HCT116 (cell line): ENCODE data around the gene CFAP410.

Experiments used
- CEBPB ChIP-seq: IDR thresholded peaks from 2 replicates; pipeline ENCODE4 v1.6.1; 2012; ENCODE audit warnings: low read depth
- EGR1 ChIP-seq: IDR thresholded peaks from 2 replicates; pipeline ENCODE4 v1.6.1; 2012; ENCODE audit warnings: low read depth
- EZH2phosphoT487 ChIP-seq: fragments of 200-600 bp; IDR thresholded peaks from 2 replicates; pipeline ENCODE4 v1.6.1; 2018; ENCODE audit warnings: antibody characterized with exemption, borderline replicate concordance
- POLR2A ChIP-seq: IDR thresholded peaks from 2 replicates; pipeline ENCODE4 v1.7.0; 2011; ENCODE audit warnings: borderline replicate concordance; ENCODE audit not compliant: insufficient read depth, insufficient read length; ENCODE audit errors: extremely low read depth
- POLR2AphosphoS5 ChIP-seq: IDR thresholded peaks from 2 replicates; pipeline ENCODE4 v1.6.1; 2011; ENCODE audit warnings: mild to moderate bottlenecking, low read depth, low read length, moderate library complexity
- RAD21 ChIP-seq: IDR thresholded peaks from 2 replicates; pipeline ENCODE4 v1.6.1; 2012; ENCODE audit warnings: low read depth, mild to moderate bottlenecking
- TCF7L2 ChIP-seq: IDR thresholded peaks from 2 replicates; pipeline ENCODE4 v1.7.0; 2011; ENCODE audit warnings: borderline replicate concordance, inconsistent platforms; ENCODE audit not compliant: insufficient read depth, insufficient read length; ENCODE audit errors: extremely low read depth
- YY1 ChIP-seq: IDR thresholded peaks from 2 replicates; pipeline ENCODE4 v1.6.1; 2011; ENCODE audit warnings: low read length, low read depth, moderate library complexity, mild to moderate bottlenecking; ENCODE audit not compliant: insufficient replicate concordance; ENCODE audit errors: extremely low read depth
- ZBTB33 ChIP-seq: IDR thresholded peaks from 2 replicates; pipeline ENCODE4 v1.6.1; 2011; ENCODE audit warnings: mild to moderate bottlenecking, low read length, moderate library complexity; ENCODE audit not compliant: insufficient replicate concordance; ENCODE audit errors: extremely low read depth
- ZFX ChIP-seq: fragments of 450-650 bp; IDR thresholded peaks from 2 replicates; pipeline ENCODE4 v1.6.1; 2017
- TF ChIP-seq, protein P1 (sequence below), 3 experiments: fragments of 200-600 bp in 1 of 3; sonication (generic) in 1 of 3; IDR thresholded peaks in 2 of 3; conservative IDR thresholded peaks in 1 of 3; 2 replicates each; pipeline ENCODE4 v1.5.1; 2012 to 2017; ENCODE audit warnings: low read depth in 2 of 3, low read length in 2 of 3, antibody characterized with exemption in 1 of 3, borderline replicate concordance in 1 of 3, control low read depth in 1 of 3, mild to moderate bottlenecking in 1 of 3, mixed read lengths in 1 of 3, mixed run types in 1 of 3, moderate library complexity in 1 of 3; ENCODE audit not compliant: insufficient read depth in 1 of 3
- TF ChIP-seq, protein P2 (sequence below): IDR thresholded peaks from 2 replicates; pipeline ENCODE4 v1.6.1; 2012
- TF ChIP-seq, protein P3 (sequence below): IDR thresholded peaks from 2 replicates; pipeline ENCODE4 v1.6.1; 2012; ENCODE audit warnings: low read depth

DNA sequence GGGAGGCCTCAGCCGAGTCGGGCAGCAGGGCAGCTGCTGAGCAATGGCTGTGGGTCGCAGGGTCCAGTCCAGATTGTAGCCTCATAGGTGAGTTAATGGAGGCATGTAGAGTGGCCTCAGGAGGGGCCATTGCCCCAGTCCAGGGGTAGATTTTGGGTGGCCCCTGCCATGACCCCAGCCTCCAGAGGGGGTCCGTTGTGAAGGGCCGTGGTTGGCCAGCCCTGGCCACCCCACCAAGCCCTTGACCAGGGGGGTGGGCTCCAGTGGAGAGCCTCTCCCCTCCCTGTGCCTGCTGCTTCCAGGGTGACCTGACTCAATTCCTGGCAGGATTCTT lies 40.3 kb upstream of the CFAP410 start:
- no peak for TF ChIP-seq ZFX
- TF ChIP-seq, protein P1, sequence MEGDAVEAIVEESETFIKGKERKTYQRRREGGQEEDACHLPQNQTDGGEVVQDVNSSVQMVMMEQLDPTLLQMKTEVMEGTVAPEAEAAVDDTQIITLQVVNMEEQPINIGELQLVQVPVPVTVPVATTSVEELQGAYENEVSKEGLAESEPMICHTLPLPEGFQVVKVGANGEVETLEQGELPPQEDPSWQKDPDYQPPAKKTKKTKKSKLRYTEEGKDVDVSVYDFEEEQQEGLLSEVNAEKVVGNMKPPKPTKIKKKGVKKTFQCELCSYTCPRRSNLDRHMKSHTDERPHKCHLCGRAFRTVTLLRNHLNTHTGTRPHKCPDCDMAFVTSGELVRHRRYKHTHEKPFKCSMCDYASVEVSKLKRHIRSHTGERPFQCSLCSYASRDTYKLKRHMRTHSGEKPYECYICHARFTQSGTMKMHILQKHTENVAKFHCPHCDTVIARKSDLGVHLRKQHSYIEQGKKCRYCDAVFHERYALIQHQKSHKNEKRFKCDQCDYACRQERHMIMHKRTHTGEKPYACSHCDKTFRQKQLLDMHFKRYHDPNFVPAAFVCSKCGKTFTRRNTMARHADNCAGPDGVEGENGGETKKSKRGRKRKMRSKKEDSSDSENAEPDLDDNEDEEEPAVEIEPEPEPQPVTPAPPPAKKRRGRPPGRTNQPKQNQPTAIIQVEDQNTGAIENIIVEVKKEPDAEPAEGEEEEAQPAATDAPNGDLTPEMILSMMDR (IDR thresholded peaks at IDR 0.05 in 2 of 3, conservative IDR thresholded peaks at IDR 0.05 in 1 of 3; ENCODE audit: borderline replicate concordance in 1 of 3, insufficient read depth in 1 of 3, low read depth in 2 of 3, low read length in 2 of 3), result no peak
- no peak for TF ChIP-seq TCF7L2
- TF ChIP-seq, protein P2, sequence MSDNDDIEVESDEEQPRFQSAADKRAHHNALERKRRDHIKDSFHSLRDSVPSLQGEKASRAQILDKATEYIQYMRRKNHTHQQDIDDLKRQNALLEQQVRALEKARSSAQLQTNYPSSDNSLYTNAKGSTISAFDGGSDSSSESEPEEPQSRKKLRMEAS, result no peak
- TF ChIP-seq, protein P3, sequence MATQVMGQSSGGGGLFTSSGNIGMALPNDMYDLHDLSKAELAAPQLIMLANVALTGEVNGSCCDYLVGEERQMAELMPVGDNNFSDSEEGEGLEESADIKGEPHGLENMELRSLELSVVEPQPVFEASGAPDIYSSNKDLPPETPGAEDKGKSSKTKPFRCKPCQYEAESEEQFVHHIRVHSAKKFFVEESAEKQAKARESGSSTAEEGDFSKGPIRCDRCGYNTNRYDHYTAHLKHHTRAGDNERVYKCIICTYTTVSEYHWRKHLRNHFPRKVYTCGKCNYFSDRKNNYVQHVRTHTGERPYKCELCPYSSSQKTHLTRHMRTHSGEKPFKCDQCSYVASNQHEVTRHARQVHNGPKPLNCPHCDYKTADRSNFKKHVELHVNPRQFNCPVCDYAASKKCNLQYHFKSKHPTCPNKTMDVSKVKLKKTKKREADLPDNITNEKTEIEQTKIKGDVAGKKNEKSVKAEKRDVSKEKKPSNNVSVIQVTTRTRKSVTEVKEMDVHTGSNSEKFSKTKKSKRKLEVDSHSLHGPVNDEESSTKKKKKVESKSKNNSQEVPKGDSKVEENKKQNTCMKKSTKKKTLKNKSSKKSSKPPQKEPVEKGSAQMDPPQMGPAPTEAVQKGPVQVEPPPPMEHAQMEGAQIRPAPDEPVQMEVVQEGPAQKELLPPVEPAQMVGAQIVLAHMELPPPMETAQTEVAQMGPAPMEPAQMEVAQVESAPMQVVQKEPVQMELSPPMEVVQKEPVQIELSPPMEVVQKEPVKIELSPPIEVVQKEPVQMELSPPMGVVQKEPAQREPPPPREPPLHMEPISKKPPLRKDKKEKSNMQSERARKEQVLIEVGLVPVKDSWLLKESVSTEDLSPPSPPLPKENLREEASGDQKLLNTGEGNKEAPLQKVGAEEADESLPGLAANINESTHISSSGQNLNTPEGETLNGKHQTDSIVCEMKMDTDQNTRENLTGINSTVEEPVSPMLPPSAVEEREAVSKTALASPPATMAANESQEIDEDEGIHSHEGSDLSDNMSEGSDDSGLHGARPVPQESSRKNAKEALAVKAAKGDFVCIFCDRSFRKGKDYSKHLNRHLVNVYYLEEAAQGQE, result no peak
- no peak for TF ChIP-seq RAD21
- no peak for TF ChIP-seq EZH2phosphoT487
- TF ChIP-seq CEBPB, result no peak
- no peak for TF ChIP-seq POLR2A
- no peak for TF ChIP-seq EGR1
- TF ChIP-seq ZBTB33, result no peak
- no peak for TF ChIP-seq YY1
- TF ChIP-seq POLR2AphosphoS5, result no peak
